KG1 (cell line): ENCODE data around the gene ADAMTS13.

Experiments used
- DNase-seq: peaks from one replicate; lab custom pipeline; 2025; lab: John Stamatoyannopoulos, UW

Gene ADAMTS13

GRCh38 chr9:133490865-133491655 lies 68.9 kb downstream of the ADAMTS13 start:
- no peak for DNase-seq

- DNase-seq: no peak
Measured at GRCh38 chr9:133491656-133491925, 69.4 kb downstream of the ADAMTS13 start.

GRCh38 chr9:133492061-133493021 lies 70.2 kb downstream of the ADAMTS13 start:
- no peak for DNase-seq

GRCh38 chr9:133493428-133493827 lies 71.3 kb downstream of the ADAMTS13 start:
- no peak for DNase-seq

- DNase-seq: no peak
Measured at GRCh38 chr9:133493845-133494540, 71.8 kb downstream of the ADAMTS13 start.

GRCh38 chr9:133494636-133495326 lies 72.6 kb downstream of the ADAMTS13 start:
- no peak for DNase-seq

GRCh38 chr9:133495327-133496293 lies 73.4 kb downstream of the ADAMTS13 start:
- DNase-seq: no peak

- DNase-seq: no peak
Measured at GRCh38 chr9:133496861-133497842, 75.0 kb downstream of the ADAMTS13 start.

- no peak for DNase-seq
Measured at GRCh38 chr9:133499132-133499891, 77.1 kb downstream of the ADAMTS13 start.

- DNase-seq: no peak
Measured at GRCh38 chr9:133499892-133500270, 77.7 kb downstream of the ADAMTS13 start.

- no peak for DNase-seq
Measured at GRCh38 chr9:133502112-133502511, 79.9 kb downstream of the ADAMTS13 start.

GRCh38 chr9:133505186-133505830 lies 83.1 kb downstream of the ADAMTS13 start:
- no peak for DNase-seq

GRCh38 chr9:133505901-133506652 lies 83.9 kb downstream of the ADAMTS13 start:
- no peak for DNase-seq

GRCh38 chr9:133506653-133507038 lies 84.5 kb downstream of the ADAMTS13 start:
- DNase-seq: no peak

- no peak for DNase-seq
Measured at GRCh38 chr9:133507246-133507965, 85.2 kb downstream of the ADAMTS13 start.

GRCh38 chr9:133508046-133508445 lies 85.9 kb downstream of the ADAMTS13 start:
- no peak for DNase-seq
